Measurements from ENCODE around the gene CLSTN2.

DNA sequence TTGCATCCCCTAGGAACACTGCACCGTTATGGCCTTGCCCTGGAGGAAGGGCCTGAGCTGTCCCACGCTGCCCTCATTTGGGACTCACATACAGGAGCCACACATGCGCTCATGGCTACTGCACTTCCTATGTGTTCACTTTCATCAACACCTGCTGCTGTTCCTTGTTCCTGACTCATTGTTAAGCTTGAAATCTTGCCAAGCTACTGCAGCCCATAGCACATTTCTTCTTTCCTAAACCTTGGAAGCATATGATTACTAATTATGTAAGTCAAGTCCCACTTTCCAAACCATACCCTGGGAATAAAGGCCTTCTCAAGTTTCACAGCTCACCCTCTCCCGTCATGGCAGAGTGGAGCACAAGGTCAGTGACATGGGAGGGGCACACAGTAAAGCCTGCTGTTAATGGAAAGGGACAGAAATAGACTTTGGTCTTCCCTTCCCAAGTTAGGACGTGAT, 307.9 kb downstream of the CLSTN2 start:
- TF ChIP-seq ZNF660 (CRISPR knock-in tag; IDR thresholded peaks at IDR 0.05; ENCODE audit: borderline replicate concordance, low read depth) (no peak), TCF7 (IDR thresholded peaks at IDR 0.05; ENCODE audit: low read depth) (no peak), ZNF792 (CRISPR knock-in tag; IDR thresholded peaks at IDR 0.05) (no peak), RCOR2 (CRISPR knock-in tag; IDR thresholded peaks at IDR 0.05) (no peak), ZSCAN29 (CRISPR knock-in tag; conservative IDR thresholded peaks at IDR 0.05) (no peak), BHLHE40 (IDR thresholded peaks at IDR 0.05; ENCODE audit: low read length) (no peak), RBM22 (optimal IDR thresholded peaks at IDR 0.05; ENCODE audit: low read length) (no peak), EZH2 (conservative IDR thresholded peaks at IDR 0.05; ENCODE audit: low read depth, low read length) (no peak)
- TF ChIP-seq, protein P1, sequence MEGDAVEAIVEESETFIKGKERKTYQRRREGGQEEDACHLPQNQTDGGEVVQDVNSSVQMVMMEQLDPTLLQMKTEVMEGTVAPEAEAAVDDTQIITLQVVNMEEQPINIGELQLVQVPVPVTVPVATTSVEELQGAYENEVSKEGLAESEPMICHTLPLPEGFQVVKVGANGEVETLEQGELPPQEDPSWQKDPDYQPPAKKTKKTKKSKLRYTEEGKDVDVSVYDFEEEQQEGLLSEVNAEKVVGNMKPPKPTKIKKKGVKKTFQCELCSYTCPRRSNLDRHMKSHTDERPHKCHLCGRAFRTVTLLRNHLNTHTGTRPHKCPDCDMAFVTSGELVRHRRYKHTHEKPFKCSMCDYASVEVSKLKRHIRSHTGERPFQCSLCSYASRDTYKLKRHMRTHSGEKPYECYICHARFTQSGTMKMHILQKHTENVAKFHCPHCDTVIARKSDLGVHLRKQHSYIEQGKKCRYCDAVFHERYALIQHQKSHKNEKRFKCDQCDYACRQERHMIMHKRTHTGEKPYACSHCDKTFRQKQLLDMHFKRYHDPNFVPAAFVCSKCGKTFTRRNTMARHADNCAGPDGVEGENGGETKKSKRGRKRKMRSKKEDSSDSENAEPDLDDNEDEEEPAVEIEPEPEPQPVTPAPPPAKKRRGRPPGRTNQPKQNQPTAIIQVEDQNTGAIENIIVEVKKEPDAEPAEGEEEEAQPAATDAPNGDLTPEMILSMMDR (CRISPR knock-in tag; IDR thresholded peaks at IDR 0.05) = no peak
